Measurements from ENCODE around the gene RAPGEF2. TPM values are rescaled to one million over a fixed set of nuclear protein-coding genes. Genes with fewer than 3 reads are reported as not detected.

RAPGEF2 gene
- total RNA-seq, 4 donors from 2014 or later = 14.1 to 30.5 (median 21.4) TPM

- no peak for DNase-seq
- H3K9me3 ChIP-seq = no peaks in the 10 kb centered on the region
- 92 to 98% methylated on average over 5 of the region's 5 CpGs for WGBS, 2 donors
- no peak overlapping the region for H3K4me3 ChIP-seq
- no peaks in the 10 kb centered on the region for H3K4me1 ChIP-seq
- H3K27me3 ChIP-seq = no peaks in the 10 kb centered on the region
- no peak overlapping the region for H3K27ac ChIP-seq
- peaks cover 0 to 37% (median 0%) of the 10 kb centered on the region in 3 donors for H3K36me3 ChIP-seq
- no peak for TF ChIP-seq CTCF (IDR thresholded peaks at IDR 0.05)
- TF ChIP-seq POLR2A (IDR thresholded peaks at IDR 0.05) = no peak
- intact Hi-C loops (cut with DNase I) = no loop called here
Measured at GRCh38 chr4:159317203-159317602, 214.3 kb downstream of the RAPGEF2 start.

GRCh38 chr4:159319027-159319426 is 216.1 kb downstream of the RAPGEF2 start:
- DNase-seq = no peak
- H3K36me3 ChIP-seq = peaks cover 0 to 55% (median 3%) of the 10 kb centered on the region in 3 donors
- intact Hi-C loops (cut with DNase I) = no loop called here
- no peaks in the 10 kb centered on the region for H3K9me3 ChIP-seq
- no peaks in the 10 kb centered on the region for H3K27me3 ChIP-seq
- no peak overlapping the region for H3K27ac ChIP-seq
- TF ChIP-seq CTCF (IDR thresholded peaks at IDR 0.05) (no peak), POLR2A (IDR thresholded peaks at IDR 0.05) (no peak)
- H3K4me1 ChIP-seq = no peaks in the 10 kb centered on the region
- 88 to 96% methylated on average over 4 of the region's 4 CpGs for WGBS, 2 donors
- H3K4me3 ChIP-seq = no peak overlapping the region

GRCh38 chr4:159326480-159326879 is 223.6 kb downstream of the RAPGEF2 start:
- TF ChIP-seq CTCF (IDR thresholded peaks at IDR 0.05) = no peak
- TF ChIP-seq POLR2A (IDR thresholded peaks at IDR 0.05) = no peak
- no peaks in the 10 kb centered on the region for H3K27me3 ChIP-seq
- intact Hi-C loops (cut with DNase I) = no loop called here
- H3K36me3 ChIP-seq = peaks cover 0 to 48% (median 3%) of the 10 kb centered on the region in 3 donors
- H3K4me1 ChIP-seq = no peaks in the 10 kb centered on the region
- H3K9me3 ChIP-seq = no peaks in the 10 kb centered on the region
- H3K4me3 ChIP-seq = no peak overlapping the region
- H3K27ac ChIP-seq = no peak overlapping the region
- DNase-seq = no peak

DNA sequence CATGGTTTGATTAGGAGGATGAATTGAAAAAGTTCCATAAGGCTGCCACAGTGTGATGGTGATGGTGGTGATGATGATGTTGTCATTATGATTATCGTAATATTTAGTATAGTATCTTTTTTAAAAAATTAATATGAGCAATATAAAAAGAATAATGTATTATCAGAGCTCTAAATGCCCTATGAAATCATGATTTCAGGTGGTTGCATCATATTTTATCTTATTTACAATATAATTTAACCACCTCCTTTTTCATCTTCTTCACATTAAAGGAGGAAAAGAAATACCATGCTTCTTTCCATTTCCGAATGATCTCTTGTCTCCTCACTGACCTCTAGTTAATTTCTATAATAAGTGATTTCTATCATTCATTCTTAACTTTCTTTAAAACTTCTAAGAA is 225.9 kb downstream of the RAPGEF2 start:
- Histone ChIP-seq H3K27me3 (no peaks in the 10 kb centered on the region), H3K4me3 (no peak overlapping the region), H3K4me1 (no peaks in the 10 kb centered on the region), H3K27ac (no peak overlapping the region), H3K36me3 (peaks cover 0 to 47% (median 2%) of the 10 kb centered on the region in 3 donors), H3K9me3 (no peaks in the 10 kb centered on the region)
- TF ChIP-seq POLR2A (IDR thresholded peaks at IDR 0.05) (no peak), CTCF (IDR thresholded peaks at IDR 0.05) (no peak)
- no peak for DNase-seq
- 93 to 95% methylated on average over 2 of the region's 2 CpGs for WGBS, 2 donors
- intact Hi-C loops (cut with DNase I) = no loop called here

- peaks cover 0 to 69% (median 4%) of the 10 kb centered on the region in 3 donors for H3K36me3 ChIP-seq
Measured at GRCh38 chr4:159334461-159334860, 231.6 kb downstream of the RAPGEF2 start.

More at GRCh38 chr4:159334461-159334860, 231.6 kb downstream of the RAPGEF2 start:
- TF ChIP-seq POLR2A (IDR thresholded peaks at IDR 0.05) (no peak), CTCF (IDR thresholded peaks at IDR 0.05) (no peak)
- no peaks in the 10 kb centered on the region for H3K9me3 ChIP-seq
- intact Hi-C loops (cut with DNase I) = no loop called here
- 83 to 86% methylated on average over 1 of the region's 1 CpG for WGBS, 2 donors
- DNase-seq = no peak
- no peaks in the 10 kb centered on the region for H3K27me3 ChIP-seq
- H3K27ac ChIP-seq = no peak overlapping the region
- H3K4me3 ChIP-seq = no peak overlapping the region
- H3K4me1 ChIP-seq = no peaks in the 10 kb centered on the region
